IMR-90 (cell line): ENCODE data around the gene RENBP. TPM values are rescaled to one million over a fixed set of nuclear protein-coding genes. Genes with fewer than 3 reads are reported as not detected.

Experiments
- ATAC-seq: fragments of 200-7000 bp; cut with Tn5 transposase; 2 replicates; pipeline ENCODE4 v1.9.1; 2020; ENCODE audit warnings: low read depth, mild to moderate bottlenecking, moderate library complexity
- BruUV-seq: library from RNA; stranded (reverse); fragments of 400-500 nt; replicated peaks from 2 replicates; lab custom pipeline; 2021; lab: Mats Ljungman, UMichigan
- CTCF ChIA-PET: fragments of 300-600 bp; formaldehyde crosslinking; extraction: SDS; loops from one replicate; lab custom pipeline; 2021; ENCODE audit warnings: antibody characterized with exemption; lab: Yijun Ruan, JAX
- POLR2A ChIA-PET: fragments of 300-600 bp; sonication (Branson Sonifier 250); formaldehyde crosslinking; loops from one replicate; lab custom pipeline; 2022; ENCODE audit warnings: antibody characterized with exemption; ENCODE audit not compliant: unreplicated experiment; lab: Charles Lee
- DNase-seq: peaks from one replicate; pipeline ENCODE4 v3.0.0; 2013
- H2AFZ ChIP-seq: replicated peaks from 2 replicates; pipeline ENCODE3; 2013; ENCODE audit warnings: low read length, mild to moderate bottlenecking; ENCODE audit not compliant: poor library complexity
- H2AK5ac ChIP-seq: 2 replicates; pipeline ENCODE4 v1.6.1; 2013; ENCODE audit warnings: low read depth, low read length, inconsistent platforms
- H2AK9ac ChIP-seq: replicated peaks from 2 replicates; pipeline ENCODE3; 2013; ENCODE audit warnings: mild to moderate bottlenecking, low read depth, low read length, moderate library complexity; ENCODE audit not compliant: poor library complexity
- H2BK120ac ChIP-seq: 2 replicates; pipeline ENCODE4 v1.6.1; 2013; ENCODE audit warnings: low read depth, low read length, inconsistent platforms
- H2BK15ac ChIP-seq: 3 replicates; pipeline ENCODE4 v1.6.1; 2013; ENCODE audit warnings: low read depth, low read length, inconsistent platforms
- H2BK20ac ChIP-seq: 2 replicates; pipeline ENCODE4 v1.6.1; 2013; ENCODE audit warnings: low read depth, mild to moderate bottlenecking, inconsistent platforms, low read length, moderate library complexity
- H2BK5ac ChIP-seq: 2 replicates; pipeline ENCODE4 v1.6.1; 2013; ENCODE audit warnings: mild to moderate bottlenecking, low read depth, low read length, inconsistent platforms; ENCODE audit not compliant: poor library complexity, severe bottlenecking
- H3K14ac ChIP-seq: replicated peaks from 2 replicates; pipeline ENCODE4 v1.6.1; 2013; ENCODE audit warnings: low read depth, low read length, inconsistent platforms
- H3K18ac ChIP-seq: 2 replicates; pipeline ENCODE4 v1.6.1; 2013; ENCODE audit warnings: low read depth, low read length, control low read depth
- H3K23ac ChIP-seq: 2 replicates; pipeline ENCODE4 v1.6.1; 2013; ENCODE audit warnings: low read depth, low read length, inconsistent platforms
- H3K27ac ChIP-seq: 2 replicates; pipeline ENCODE4 v1.5.1; 2013; ENCODE audit warnings: mild to moderate bottlenecking, control low read depth, low read length; ENCODE audit not compliant: insufficient read depth
- H3K27me3 ChIP-seq: 2 replicates; pipeline ENCODE4 v1.6.1; 2013; ENCODE audit warnings: low read length; ENCODE audit not compliant: control insufficient read depth, insufficient read depth
- H3K36me3 ChIP-seq: 2 replicates; pipeline ENCODE4 v1.6.1; 2013; ENCODE audit warnings: low read length, mixed read lengths; ENCODE audit not compliant: control insufficient read depth, insufficient read depth
- H3K4ac ChIP-seq: 2 replicates; pipeline ENCODE4 v1.6.1; 2013; ENCODE audit warnings: low read depth, low read length, inconsistent platforms
- H3K4me1 ChIP-seq: 2 replicates; pipeline ENCODE4 v1.6.1; 2013; ENCODE audit warnings: low read length, mixed read lengths; ENCODE audit not compliant: control insufficient read depth, insufficient read depth
- H3K4me2 ChIP-seq: 2 replicates; pipeline ENCODE4 v1.6.1; 2013; ENCODE audit warnings: low read depth, mild to moderate bottlenecking, control low read depth, low read length, moderate library complexity
- H3K4me3 ChIP-seq: 2 replicates; pipeline ENCODE4 v1.5.1; 2013; ENCODE audit warnings: low read depth, mild to moderate bottlenecking, control low read depth, low read length, moderate library complexity; ENCODE audit not compliant: insufficient read depth
- H3K56ac ChIP-seq: 2 replicates; pipeline ENCODE4 v1.6.1; 2013; ENCODE audit warnings: low read length, inconsistent platforms; ENCODE audit not compliant: insufficient read depth; ENCODE audit errors: extremely low read depth
- H3K79me1 ChIP-seq, 2 experiments: 2 replicates each; pipeline ENCODE4 v1.6.1; 2013; ENCODE audit warnings: low read length in 2 of 2, inconsistent platforms in 1 of 2, low read depth in 1 of 2
- H3K9ac ChIP-seq: 2 replicates; pipeline ENCODE4 v1.6.1; 2013; ENCODE audit warnings: low read depth, low read length, control low read depth
- H3K9me1 ChIP-seq: 2 replicates; pipeline ENCODE4 v1.6.1; 2013; ENCODE audit warnings: low read length, inconsistent platforms; ENCODE audit not compliant: insufficient read depth
- H3K9me3 ChIP-seq: 2 replicates; pipeline ENCODE4 v1.6.1; 2013; ENCODE audit warnings: low read length; ENCODE audit not compliant: control insufficient read depth, insufficient read depth
- H4K20me1 ChIP-seq: 2 replicates; pipeline ENCODE4 v1.6.1; 2013; ENCODE audit warnings: low read length, inconsistent platforms; ENCODE audit not compliant: insufficient read depth
- H4K5ac ChIP-seq: 2 replicates; pipeline ENCODE4 v1.6.1; 2013; ENCODE audit warnings: mild to moderate bottlenecking, low read depth, low read length, control low read depth
- H4K8ac ChIP-seq, 2 experiments: 2 replicates each; pipeline ENCODE4 v1.6.1; 2013; ENCODE audit warnings: low read depth in 2 of 2, low read length in 2 of 2, control low read depth in 1 of 2, inconsistent platforms in 1 of 2
- H4K91ac ChIP-seq: 2 replicates; pipeline ENCODE4 v1.6.1; 2013; ENCODE audit warnings: low read depth, low read length, inconsistent platforms; ENCODE audit not compliant: insufficient read depth
- BHLHE40 ChIP-seq: fragments of 150-350 bp; IDR thresholded peaks from 2 replicates; pipeline ENCODE4 v1.6.1; 2016; ENCODE audit warnings: mild to moderate bottlenecking, low read depth, low read length
- CEBPB ChIP-seq: IDR thresholded peaks from 2 replicates; pipeline ENCODE4 v1.6.1; 2012; ENCODE audit warnings: low read depth, low read length, improper control_type of control experiment
- CHD1 ChIP-seq: IDR thresholded peaks from 2 replicates; pipeline ENCODE4 v1.6.1; 2012; ENCODE audit warnings: low read depth, low read length, improper control_type of control experiment
- FOS ChIP-seq: fragments of 150-350 bp; IDR thresholded peaks from 2 replicates; pipeline ENCODE4 v1.6.1; 2016; ENCODE audit warnings: low read depth, low read length
- MAFK ChIP-seq: IDR thresholded peaks from 2 replicates; pipeline ENCODE4 v1.6.1; 2012; ENCODE audit warnings: low read depth, low read length, improper control_type of control experiment
- MAZ ChIP-seq: IDR thresholded peaks from 2 replicates; pipeline ENCODE4 v1.6.1; 2012; ENCODE audit warnings: low read depth, mild to moderate bottlenecking, low read length, improper control_type of control experiment, moderate library complexity, borderline replicate concordance
- MXI1 ChIP-seq: IDR thresholded peaks from 2 replicates; pipeline ENCODE4 v1.6.1; 2012; ENCODE audit warnings: low read depth, mild to moderate bottlenecking, low read length, moderate library complexity, borderline replicate concordance
- NFE2L2 ChIP-seq: fragments of 150-350 bp; IDR thresholded peaks from 2 replicates; pipeline ENCODE4 v1.6.1; 2016; ENCODE audit warnings: low read depth, mild to moderate bottlenecking, low read length
- POLR2A ChIP-seq: IDR thresholded peaks from 2 replicates; pipeline ENCODE4 v1.6.1; 2012; ENCODE audit warnings: mild to moderate bottlenecking, low read depth, low read length
- RAD21 ChIP-seq: IDR thresholded peaks from 2 replicates; pipeline ENCODE4 v1.6.1; 2012; ENCODE audit warnings: low read length, improper control_type of control experiment
- RCOR1 ChIP-seq: IDR thresholded peaks from 2 replicates; pipeline ENCODE4 v1.6.1; 2012; ENCODE audit warnings: mild to moderate bottlenecking, low read length, improper control_type of control experiment; ENCODE audit not compliant: insufficient replicate concordance
- RFX5 ChIP-seq: IDR thresholded peaks from 2 replicates; pipeline ENCODE4 v1.8.0; 2012; ENCODE audit warnings: low read depth, mild to moderate bottlenecking, low read length, moderate library complexity
- SMC3 ChIP-seq: fragments of 150-350 bp; IDR thresholded peaks from 2 replicates; pipeline ENCODE4 v1.6.1; 2016; ENCODE audit warnings: low read depth, mild to moderate bottlenecking, antibody characterized with exemption, low read length, moderate library complexity
- WGBS, 2 experiments: methylation state at CpG; one replicate each; pipeline versions ENCODE4 v1.1.5 to v1.1.7; 2013; ENCODE audit warnings: missing lambda C conversion rate in 2 of 2; ENCODE audit not compliant: insufficient read length in 1 of 2; ENCODE audit errors: extremely low coverage in 2 of 2; 5-methylcytosine and 5-hydroxymethylcytosine counted together
- dilution Hi-C: fragments of 300-500 bp; cut with HindIII; formaldehyde crosslinking; loops from one replicate; pipeline ENCODE4 v1.14.3; 2018; ENCODE audit warnings: low sequenced_read_pairs; ENCODE audit not compliant: unreplicated experiment
- in situ Hi-C: fragments of 300-500 bp; cut with MboI; formaldehyde crosslinking; loops from 3 replicates; pipeline ENCODE4 v1.14.3; 2019; ENCODE audit warnings: low sequenced_read_pairs, inconsistent platforms, mixed read lengths
- intact Hi-C: fragments of 100-400 bp; cut with micrococcal nuclease; formaldehyde crosslinking; loops from 2 replicates; pipeline ENCODE4 v1.10.0; 2022
- polyA plus RNA-seq, 3 experiments: library from polyadenylated mRNA; depleted of rRNA; stranded (reverse); fragments of >200 nt; gene quantifications; 2 replicates each; pipeline ENCODE4 v1.2.3, GENCODE V29; 2012; ENCODE audit warnings: low replicate concordance in 1 of 3
- total RNA-seq: library from RNA; depleted of rRNA; stranded (reverse); fragments of >200 nt; gene quantifications from 2 replicates; pipeline ENCODE4 v1.2.3, GENCODE V29; 2012
- TF ChIP-seq, protein P1 (sequence below): conservative IDR thresholded peaks from 2 replicates; pipeline ENCODE4 v1.5.1; 2012; ENCODE audit warnings: mild to moderate bottlenecking, low read depth, low read length, improper control_type of control experiment
- TF ChIP-seq, protein P2 (sequence below): fragments of 150-350 bp; IDR thresholded peaks from 2 replicates; pipeline ENCODE4 v1.6.1; 2016; ENCODE audit warnings: low read depth, mild to moderate bottlenecking, low read length, moderate library complexity, borderline replicate concordance
- TF ChIP-seq, protein P3 (sequence below): fragments of 150-350 bp; IDR thresholded peaks from 2 replicates; pipeline ENCODE4 v1.6.1; 2017; ENCODE audit warnings: mild to moderate bottlenecking, antibody characterized with exemption, low read length, low read depth

RENBP gene
- total and polyA plus RNA-seq, 2 of the 4 experiments (the other 2 are of a cell fraction): 0.15 to 0.18 TPM

DNA sequence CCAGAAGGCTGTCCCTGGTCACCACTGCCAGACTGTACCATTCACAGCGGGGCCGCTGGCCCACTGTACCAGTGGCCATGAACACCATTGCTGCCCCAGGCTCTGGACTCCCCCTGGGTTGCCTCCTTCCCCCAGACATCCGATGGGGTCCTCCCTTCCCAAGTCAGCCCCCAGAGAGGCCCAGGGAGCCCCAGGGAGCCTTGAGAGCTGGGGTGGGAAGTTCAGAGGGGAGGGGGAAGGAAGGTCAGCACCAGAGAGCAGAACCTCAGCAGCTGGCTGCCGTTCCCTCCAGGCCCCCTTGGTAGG lies 17.9 kb downstream of the RENBP start:
- Histone ChIP-seq H3K56ac (no peak overlapping the region), H4K20me1 (peaks cover 2% of the 10 kb centered on the region), H3K27me3 (no peaks in the 10 kb centered on the region; the same call in 1 of the 2 replicates), H3K4me3 (no peak overlapping the region), H3K4me1 (peaks cover 2% of the 10 kb centered on the region), H3K36me3 (peaks cover 16% of the 10 kb centered on the region), H2AK9ac (peak overlapping the region; percentile 97), H4K5ac (no peak overlapping the region), H2AFZ (peak overlapping the region; percentile 61), H3K79me1 (peaks cover 0 to 7% of the 10 kb centered on the region in 2 experiments; a peak in 2 of 4 replicates), H3K9me3 (no peaks in the 10 kb centered on the region), H2AK5ac (no peak overlapping the region), H2BK20ac (no peak overlapping the region), H3K4ac (no peak overlapping the region), H3K18ac (no peak overlapping the region), H2BK5ac (no peak overlapping the region), H3K4me2 (no peak overlapping the region), H2BK15ac (no peak overlapping the region), H2BK120ac (no peak overlapping the region), H3K14ac (no peak overlapping the region), H3K27ac (no peak overlapping the region), H3K9me1 (no peaks in the 10 kb centered on the region; the same call in 1 of the 2 replicates), H3K9ac (no peak overlapping the region), H3K23ac (no peak overlapping the region; the same call in 1 of the 2 replicates), H4K8ac (no peak overlapping the region; a peak in 1 of 4 replicates), H4K91ac (peak overlapping the region; percentile 21; the same call in 1 of the 2 replicates)
- DNase-seq (no peak), ATAC-seq (no peak)
- in situ Hi-C loops (no loop called here), intact Hi-C loops (loop anchor here (5.0 kb wide), 1 partner anchor 134 kb away; the partner anchor contains the start of genes IDH3G and SSR4), dilution Hi-C loops (no loop called here)
- WGBS, 2 experiments: no CpG with 5 or more reads among the region's 4 CpGs
- TF ChIP-seq NFE2L2 (no peak), POLR2A (no peak), RAD21 (no peak), MAFK (no peak), MXI1 (no peak), BHLHE40 (no peak), FOS (no peak), CHD1 (no peak), MAZ (no peak), CEBPB (no peak), RFX5 (no peak), RCOR1 (no peak), SMC3 (no peak)
- TF ChIP-seq, protein P1, sequence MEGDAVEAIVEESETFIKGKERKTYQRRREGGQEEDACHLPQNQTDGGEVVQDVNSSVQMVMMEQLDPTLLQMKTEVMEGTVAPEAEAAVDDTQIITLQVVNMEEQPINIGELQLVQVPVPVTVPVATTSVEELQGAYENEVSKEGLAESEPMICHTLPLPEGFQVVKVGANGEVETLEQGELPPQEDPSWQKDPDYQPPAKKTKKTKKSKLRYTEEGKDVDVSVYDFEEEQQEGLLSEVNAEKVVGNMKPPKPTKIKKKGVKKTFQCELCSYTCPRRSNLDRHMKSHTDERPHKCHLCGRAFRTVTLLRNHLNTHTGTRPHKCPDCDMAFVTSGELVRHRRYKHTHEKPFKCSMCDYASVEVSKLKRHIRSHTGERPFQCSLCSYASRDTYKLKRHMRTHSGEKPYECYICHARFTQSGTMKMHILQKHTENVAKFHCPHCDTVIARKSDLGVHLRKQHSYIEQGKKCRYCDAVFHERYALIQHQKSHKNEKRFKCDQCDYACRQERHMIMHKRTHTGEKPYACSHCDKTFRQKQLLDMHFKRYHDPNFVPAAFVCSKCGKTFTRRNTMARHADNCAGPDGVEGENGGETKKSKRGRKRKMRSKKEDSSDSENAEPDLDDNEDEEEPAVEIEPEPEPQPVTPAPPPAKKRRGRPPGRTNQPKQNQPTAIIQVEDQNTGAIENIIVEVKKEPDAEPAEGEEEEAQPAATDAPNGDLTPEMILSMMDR: no peak
- TF ChIP-seq, protein P2, sequence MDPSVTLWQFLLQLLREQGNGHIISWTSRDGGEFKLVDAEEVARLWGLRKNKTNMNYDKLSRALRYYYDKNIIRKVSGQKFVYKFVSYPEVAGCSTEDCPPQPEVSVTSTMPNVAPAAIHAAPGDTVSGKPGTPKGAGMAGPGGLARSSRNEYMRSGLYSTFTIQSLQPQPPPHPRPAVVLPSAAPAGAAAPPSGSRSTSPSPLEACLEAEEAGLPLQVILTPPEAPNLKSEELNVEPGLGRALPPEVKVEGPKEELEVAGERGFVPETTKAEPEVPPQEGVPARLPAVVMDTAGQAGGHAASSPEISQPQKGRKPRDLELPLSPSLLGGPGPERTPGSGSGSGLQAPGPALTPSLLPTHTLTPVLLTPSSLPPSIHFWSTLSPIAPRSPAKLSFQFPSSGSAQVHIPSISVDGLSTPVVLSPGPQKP: no peak
- TF ChIP-seq, protein P3, sequence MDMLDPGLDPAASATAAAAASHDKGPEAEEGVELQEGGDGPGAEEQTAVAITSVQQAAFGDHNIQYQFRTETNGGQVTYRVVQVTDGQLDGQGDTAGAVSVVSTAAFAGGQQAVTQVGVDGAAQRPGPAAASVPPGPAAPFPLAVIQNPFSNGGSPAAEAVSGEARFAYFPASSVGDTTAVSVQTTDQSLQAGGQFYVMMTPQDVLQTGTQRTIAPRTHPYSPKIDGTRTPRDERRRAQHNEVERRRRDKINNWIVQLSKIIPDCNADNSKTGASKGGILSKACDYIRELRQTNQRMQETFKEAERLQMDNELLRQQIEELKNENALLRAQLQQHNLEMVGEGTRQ: no peak
- CTCF ChIA-PET: no interaction called here
- no TSS peak for BruUV-seq
- POLR2A ChIA-PET: no interaction called here
